ENCODE results near the gene FKRP.
"Not testable (repeated sequence)": the region's sequence is repeated elsewhere in the genome, so short reads cannot be mapped to it uniquely, and the experiment has no call there.

Gene FKRP

DNA sequence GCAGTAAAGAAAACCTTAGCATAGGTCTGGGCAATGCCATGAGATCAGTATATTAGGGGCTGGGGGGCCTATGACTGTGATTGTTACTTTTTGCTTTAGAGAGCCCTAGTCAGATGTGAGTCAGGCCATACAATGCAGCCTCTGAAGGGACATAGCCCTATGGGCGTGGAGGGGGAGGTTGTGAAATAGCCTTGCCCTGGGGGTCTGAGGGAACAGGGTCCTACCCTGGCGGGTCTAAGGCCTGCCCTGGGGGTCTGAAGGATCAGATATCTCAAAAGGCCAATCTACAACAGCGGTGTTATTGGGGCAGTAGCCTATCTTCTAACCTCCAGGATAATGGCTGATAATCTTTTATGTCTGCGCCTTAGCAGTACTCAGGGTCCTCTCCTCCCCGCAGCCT is 56.3 kb downstream of the FKRP start:
- Histone ChIP-seq H3K27ac (no peak overlapping the region), H3K4me3 (no peak overlapping the region)

DNA sequence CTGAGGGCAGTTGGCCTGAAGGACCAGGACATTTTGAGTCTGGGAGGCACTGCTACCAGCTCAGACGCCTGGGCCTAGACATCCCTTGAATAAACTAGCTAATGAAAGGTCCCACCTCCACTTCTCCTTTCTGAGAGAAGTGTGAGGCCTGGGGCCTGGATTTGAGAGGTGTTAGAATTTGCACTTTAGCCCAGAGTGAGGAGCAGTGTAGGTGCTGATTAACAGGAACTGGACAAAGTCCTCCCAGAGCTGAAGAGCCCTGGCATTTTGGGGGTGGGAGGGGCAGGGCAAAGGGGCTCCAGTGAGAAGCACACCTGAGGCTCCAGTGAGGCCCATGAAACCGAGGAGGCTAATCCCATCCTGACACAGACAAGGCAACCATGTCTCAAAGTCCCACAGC is 57.7 kb downstream of the FKRP start:
- no peak overlapping the region for H3K4me3 ChIP-seq
- no peak overlapping the region for H3K27ac ChIP-seq

DNA sequence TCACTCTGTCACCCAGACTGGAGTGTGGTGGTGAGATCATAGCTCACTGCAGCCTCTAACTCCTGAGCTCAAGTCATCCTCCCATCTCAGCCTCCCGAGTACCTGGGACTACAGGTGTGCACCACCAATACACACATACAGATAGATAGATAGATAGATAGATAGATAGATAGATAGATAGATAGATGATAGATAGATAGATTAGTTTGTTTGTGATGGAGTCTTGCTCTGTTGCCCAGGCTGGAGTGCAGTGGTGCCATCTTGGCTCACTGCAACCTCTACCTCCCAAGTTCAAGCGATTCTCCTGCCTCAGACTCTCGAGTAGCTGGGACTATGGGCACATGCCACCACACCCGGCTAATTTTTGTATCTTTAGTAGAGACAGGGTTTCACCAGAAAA is 58.6 kb downstream of the FKRP start:
- not testable (repeated sequence) for H3K27ac ChIP-seq, H3K4me3 ChIP-seq

DNA sequence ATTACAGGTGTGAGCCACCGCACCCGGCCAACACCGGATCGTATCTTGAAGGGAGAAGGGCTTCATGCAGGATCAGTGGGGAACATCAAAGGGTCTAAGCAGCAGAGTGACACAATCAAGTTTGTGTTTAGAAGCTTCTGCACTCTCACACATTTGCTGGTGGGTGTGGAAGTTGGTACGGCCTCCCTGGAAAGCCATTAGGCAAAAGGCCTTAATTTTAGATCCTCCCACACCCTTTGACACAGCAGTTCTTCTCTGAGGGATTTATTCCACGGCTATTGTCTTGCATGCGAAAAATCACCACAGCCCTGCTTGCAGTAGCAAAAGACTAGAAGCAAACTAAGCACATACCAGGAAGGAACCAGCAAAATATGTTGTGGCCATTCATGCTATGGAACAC is 60.8 kb downstream of the FKRP start:
- Histone ChIP-seq H3K27ac (no peak overlapping the region), H3K4me3 (no peak overlapping the region)
